Type B pancreatic cell (in vitro differentiated cells): ENCODE data around the gene AOC3. TPM values are rescaled to one million over a fixed set of nuclear protein-coding genes. Genes with fewer than 3 reads are reported as not detected.

Experiments used
- DNase-seq: peaks from one replicate; pipeline ENCODE4 v3.0.0; 2021; ENCODE audit warnings: mixed read lengths; ENCODE audit not compliant: unreplicated experiment; ENCODE audit errors: extremely low spot score
- H3K27ac Mint-ChIP-seq: 2 replicates; pipeline ENCODE4 v1.8.0; 2021; ENCODE audit warnings: mild to moderate bottlenecking, mixed read lengths
- H3K27me3 Mint-ChIP-seq: 2 replicates; pipeline ENCODE4 v1.8.0; 2021; ENCODE audit warnings: mixed read lengths
- H3K36me3 Mint-ChIP-seq: 2 replicates; pipeline ENCODE4 v1.8.0; 2021; ENCODE audit warnings: mixed read lengths
- H3K4me1 Mint-ChIP-seq: one replicate; pipeline ENCODE4 v1.8.0; 2021; ENCODE audit warnings: mixed read lengths; ENCODE audit not compliant: unreplicated experiment
- H3K4me3 Mint-ChIP-seq: 2 replicates; pipeline ENCODE4 v1.8.0; 2021; ENCODE audit warnings: mild to moderate bottlenecking, mixed read lengths
- H3K9me3 Mint-ChIP-seq: 2 replicates; pipeline ENCODE4 v1.8.0; 2021; ENCODE audit warnings: mixed read lengths
- total RNA-seq: library from RNA; stranded (reverse); gene quantifications from 2 replicates; pipeline ENCODE4 v1.2.1, GENCODE V29; 2021; ENCODE audit warnings: low replicate concordance
- TF ChIP-seq, protein P1 (sequence below): fragments of 200-600 bp; sonication (generic); conservative IDR thresholded peaks from 2 replicates; pipeline ENCODE4 v1.5.0; 2021; ENCODE audit warnings: antibody characterized with exemption, mild to moderate bottlenecking

Gene AOC3
- total RNA-seq, 1 donor from 2014 or later: 1.5 TPM

DNA sequence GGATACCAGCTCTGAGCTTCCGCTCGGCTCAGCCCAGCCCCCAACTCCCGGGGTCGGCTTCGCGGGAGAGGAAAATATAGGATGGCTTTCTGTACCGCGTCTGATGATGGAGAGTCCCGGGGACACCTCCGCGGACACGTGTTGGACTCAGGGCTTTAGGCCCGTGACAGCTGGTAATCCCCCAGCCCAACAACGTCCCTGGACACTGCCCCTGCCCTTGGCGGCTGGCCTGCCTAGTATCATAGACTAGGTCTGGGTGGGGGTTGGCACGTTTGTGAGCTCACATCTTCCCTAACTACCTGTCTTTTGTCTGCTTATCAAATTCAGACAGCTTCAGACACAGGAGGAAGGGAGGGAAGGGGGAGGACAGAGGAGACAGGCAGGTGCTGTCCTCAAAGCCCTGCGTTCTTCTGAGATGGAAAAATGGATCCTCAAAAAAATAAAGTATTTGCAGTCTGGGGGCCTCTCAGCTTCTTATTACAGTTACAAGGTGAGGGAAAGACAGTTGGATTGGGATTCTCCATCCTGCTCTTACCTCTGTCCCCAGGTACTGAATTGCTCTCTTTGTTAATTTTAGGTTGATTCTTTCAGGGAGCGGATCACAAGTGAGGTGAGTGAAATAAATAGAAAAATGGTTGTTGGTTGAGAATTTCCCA, 17.1 kb upstream of the AOC3 start:
- Mint-ChIP-seq H3K27me3 (peaks cover 5% of the 10 kb centered on the region), H3K4me1 (peaks cover 16% of the 10 kb centered on the region), H3K36me3 (peaks cover 8% of the 10 kb centered on the region), H3K4me3 (peak overlapping the region; percentile 96), H3K9me3 (no peaks in the 10 kb centered on the region), H3K27ac (peak overlapping the region; percentile 91)
- TF ChIP-seq, protein P1, sequence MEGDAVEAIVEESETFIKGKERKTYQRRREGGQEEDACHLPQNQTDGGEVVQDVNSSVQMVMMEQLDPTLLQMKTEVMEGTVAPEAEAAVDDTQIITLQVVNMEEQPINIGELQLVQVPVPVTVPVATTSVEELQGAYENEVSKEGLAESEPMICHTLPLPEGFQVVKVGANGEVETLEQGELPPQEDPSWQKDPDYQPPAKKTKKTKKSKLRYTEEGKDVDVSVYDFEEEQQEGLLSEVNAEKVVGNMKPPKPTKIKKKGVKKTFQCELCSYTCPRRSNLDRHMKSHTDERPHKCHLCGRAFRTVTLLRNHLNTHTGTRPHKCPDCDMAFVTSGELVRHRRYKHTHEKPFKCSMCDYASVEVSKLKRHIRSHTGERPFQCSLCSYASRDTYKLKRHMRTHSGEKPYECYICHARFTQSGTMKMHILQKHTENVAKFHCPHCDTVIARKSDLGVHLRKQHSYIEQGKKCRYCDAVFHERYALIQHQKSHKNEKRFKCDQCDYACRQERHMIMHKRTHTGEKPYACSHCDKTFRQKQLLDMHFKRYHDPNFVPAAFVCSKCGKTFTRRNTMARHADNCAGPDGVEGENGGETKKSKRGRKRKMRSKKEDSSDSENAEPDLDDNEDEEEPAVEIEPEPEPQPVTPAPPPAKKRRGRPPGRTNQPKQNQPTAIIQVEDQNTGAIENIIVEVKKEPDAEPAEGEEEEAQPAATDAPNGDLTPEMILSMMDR: no peak
- no peak for DNase-seq

DNA sequence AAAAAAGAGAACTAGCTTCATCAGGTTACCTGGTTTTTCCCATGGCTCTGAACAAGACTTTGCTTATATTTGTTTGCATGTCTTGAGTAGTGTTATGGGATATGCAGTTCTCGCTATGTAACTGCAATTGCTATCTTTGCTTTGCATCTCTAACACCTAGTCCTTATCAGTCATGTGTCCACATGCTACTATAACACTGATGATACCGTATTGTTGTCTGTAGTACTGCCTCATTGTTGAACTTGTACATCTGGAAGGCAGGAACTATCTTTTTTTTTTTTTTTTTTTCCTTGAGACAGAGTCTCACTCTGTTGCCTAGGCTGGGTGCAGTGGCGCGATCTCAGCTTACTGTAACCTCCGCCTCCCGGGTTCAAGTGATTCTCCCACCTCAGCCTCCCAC, 15.3 kb upstream of the AOC3 start:
- DNase-seq: no peak
- TF ChIP-seq, protein P1: no peak
- Mint-ChIP-seq H3K36me3 (peaks cover 14% of the 10 kb centered on the region), H3K27me3 (no peaks in the 10 kb centered on the region), H3K9me3 (no peaks in the 10 kb centered on the region), H3K4me3 (no peak overlapping the region), H3K27ac (no peak overlapping the region), H3K4me1 (peaks cover 16% of the 10 kb centered on the region)

DNA sequence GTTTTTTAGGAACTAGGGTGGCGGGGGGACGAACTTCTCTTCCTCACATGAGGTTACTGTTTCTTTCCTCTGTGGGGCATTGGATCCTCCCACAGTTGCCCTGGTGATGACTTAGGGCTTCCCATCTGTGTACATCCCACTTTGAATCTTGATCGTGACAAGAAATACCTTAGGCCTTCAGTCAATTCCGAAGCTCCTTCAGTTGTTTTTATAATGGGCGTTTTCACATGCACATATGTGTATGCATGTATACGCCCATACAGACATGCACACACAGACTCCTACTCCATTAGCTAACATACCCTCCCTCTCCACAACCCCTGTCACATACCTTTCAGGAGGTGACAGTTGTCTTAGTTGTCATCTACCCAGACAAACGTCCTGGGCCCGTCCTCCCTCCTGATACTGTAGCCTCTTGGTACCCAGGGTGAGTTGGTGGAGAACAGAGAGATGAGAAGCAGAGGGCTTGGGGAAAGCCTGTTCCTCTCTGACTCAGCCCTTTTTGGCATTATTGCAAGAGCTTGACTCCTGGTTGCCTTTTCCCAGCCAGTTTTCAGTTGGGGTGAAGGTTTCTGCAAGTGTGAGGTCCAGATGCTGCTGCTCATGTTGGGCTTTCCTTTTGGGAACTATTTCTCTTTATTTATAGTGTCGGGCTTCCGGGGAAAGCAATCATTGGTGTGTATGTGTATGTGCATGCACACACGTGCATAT, 8.9 kb upstream of the AOC3 start:
- Mint-ChIP-seq H3K36me3 (peaks cover 24% of the 10 kb centered on the region), H3K4me3 (no peak overlapping the region), H3K27ac (no peak overlapping the region), H3K9me3 (no peaks in the 10 kb centered on the region), H3K27me3 (no peaks in the 10 kb centered on the region), H3K4me1 (no peaks in the 10 kb centered on the region)
- TF ChIP-seq, protein P1: no peak
- DNase-seq: no peak

DNA sequence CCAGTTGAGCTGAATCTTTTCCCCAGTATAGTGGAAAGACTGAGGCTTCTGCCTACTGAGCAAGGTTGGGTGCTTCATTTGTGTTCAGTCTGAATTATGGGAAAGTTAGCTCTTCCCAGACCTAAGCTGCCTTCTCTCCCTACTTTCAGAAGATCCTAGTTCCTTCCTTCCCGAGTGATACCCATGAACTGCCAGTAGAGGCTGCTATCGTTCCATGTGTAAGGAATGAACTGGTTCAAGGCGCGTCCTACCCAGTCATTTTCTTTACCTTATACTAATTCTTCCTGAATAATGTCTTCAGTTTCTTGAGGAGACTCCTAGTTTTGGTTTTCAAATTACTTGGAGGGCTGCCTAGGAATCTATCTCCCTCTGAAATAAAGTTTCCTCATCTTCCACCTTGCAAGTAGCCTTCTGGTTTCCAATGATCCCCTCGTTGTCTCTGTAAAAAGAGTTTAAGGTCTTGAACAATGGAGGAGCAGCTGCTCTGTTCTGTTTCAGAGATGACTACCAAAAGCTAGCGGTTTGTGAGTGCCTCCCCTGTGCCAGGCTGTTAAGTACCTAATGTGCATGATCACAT, 7.6 kb upstream of the AOC3 start:
- Mint-ChIP-seq H3K4me1 (no peaks in the 10 kb centered on the region), H3K36me3 (peaks cover 19% of the 10 kb centered on the region), H3K9me3 (no peaks in the 10 kb centered on the region), H3K27ac (no peak overlapping the region), H3K27me3 (no peaks in the 10 kb centered on the region), H3K4me3 (no peak overlapping the region)
- no peak for DNase-seq
- TF ChIP-seq, protein P1: peak; percentile 88

DNA sequence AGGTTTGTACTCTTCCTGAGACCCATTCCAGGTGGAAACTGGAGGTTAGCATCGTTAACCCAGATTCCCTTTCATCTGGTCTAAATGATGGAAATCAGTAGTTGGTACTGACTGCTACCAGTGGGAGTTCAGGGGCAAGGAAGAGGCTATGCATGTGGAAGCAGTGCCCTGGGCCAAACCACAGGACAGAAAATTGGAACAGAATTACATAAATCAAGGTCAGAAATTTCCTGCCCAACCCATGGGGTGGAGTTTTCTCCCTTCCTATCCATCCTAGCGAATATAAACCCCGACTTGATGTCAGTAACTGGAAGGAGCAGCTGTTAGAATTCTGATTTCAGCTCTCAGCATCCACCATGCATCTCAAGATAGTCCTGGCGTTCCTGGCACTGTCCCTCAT, 6.7 kb upstream of the AOC3 start, which contains the start of gene AOC2:
Gene AOC2, plus strand, starts transcription at position 310 of the 400 bp plus-strand sequence. Its CDS starts 47 bp downstream, at position 357.
- Mint-ChIP-seq H3K27ac (no peak within 1 kb of the TSS), H3K9me3 (no peaks in the 10 kb centered on the region), H3K27me3 (no peaks in the 10 kb centered on the region), H3K36me3 (peaks cover 12% of the 10 kb centered on the region), H3K4me1 (no peaks in the 10 kb centered on the region), H3K4me3 (no peak within 1 kb of the TSS)
- DNase-seq: no peak
- TF ChIP-seq, protein P1: no peak
